HepG2 (cell line): ENCODE results near the gene GSAP.

ENCODE experiments used
- ATF2 ChIP-seq: sonication (generic); formaldehyde crosslinking; IDR thresholded peaks from 2 replicates; pipeline ENCODE4 v1.4.0; 2020; ENCODE audit warnings: missing genetic modification reagents
- GLI4 ChIP-seq: sonication (generic); formaldehyde crosslinking; IDR thresholded peaks from 2 replicates; pipeline ENCODE4 v1.5.1; 2020; ENCODE audit warnings: missing genetic modification reagents, mild to moderate bottlenecking, moderate library complexity, borderline replicate concordance
- MXD1 ChIP-seq: sonication (generic); formaldehyde crosslinking; IDR thresholded peaks from 2 replicates; pipeline ENCODE4 v1.4.0; 2020; ENCODE audit warnings: mild to moderate bottlenecking, missing genetic modification reagents
- POLR2AphosphoS5 ChIP-seq: IDR thresholded peaks from 2 replicates; pipeline ENCODE4 v1.6.1; 2012; ENCODE audit warnings: low read depth, low read length
- TAF1 ChIP-seq: sonication (generic); formaldehyde crosslinking; IDR thresholded peaks from 2 replicates; pipeline ENCODE4 v1.4.0; 2020; ENCODE audit warnings: missing genetic modification reagents
- TFAP4 ChIP-seq: sonication (generic); IDR thresholded peaks from 2 replicates; pipeline ENCODE4 v1.6.1; 2016; ENCODE audit warnings: low read depth, borderline replicate concordance
- ZFP82 ChIP-seq: sonication (generic); formaldehyde crosslinking; IDR thresholded peaks from 2 replicates; pipeline ENCODE4 v1.5.1; 2020; ENCODE audit warnings: mild to moderate bottlenecking, missing genetic modification reagents, borderline replicate concordance
- ZNF644 ChIP-seq: IDR thresholded peaks from 2 replicates; pipeline ENCODE4 v1.6.1; 2016; ENCODE audit warnings: low read depth
- TF ChIP-seq, protein P1 (sequence below): sonication (generic); formaldehyde crosslinking; IDR thresholded peaks from 2 replicates; pipeline ENCODE4 v1.5.0; 2020; ENCODE audit warnings: mild to moderate bottlenecking, missing genetic modification reagents, moderate library complexity

- no peak for TF ChIP-seq POLR2AphosphoS5
- TF ChIP-seq ZNF644 (CRISPR knock-in tag) = no peak
- no peak for TF ChIP-seq ATF2 (CRISPR knock-in tag)
- TF ChIP-seq, protein P1, sequence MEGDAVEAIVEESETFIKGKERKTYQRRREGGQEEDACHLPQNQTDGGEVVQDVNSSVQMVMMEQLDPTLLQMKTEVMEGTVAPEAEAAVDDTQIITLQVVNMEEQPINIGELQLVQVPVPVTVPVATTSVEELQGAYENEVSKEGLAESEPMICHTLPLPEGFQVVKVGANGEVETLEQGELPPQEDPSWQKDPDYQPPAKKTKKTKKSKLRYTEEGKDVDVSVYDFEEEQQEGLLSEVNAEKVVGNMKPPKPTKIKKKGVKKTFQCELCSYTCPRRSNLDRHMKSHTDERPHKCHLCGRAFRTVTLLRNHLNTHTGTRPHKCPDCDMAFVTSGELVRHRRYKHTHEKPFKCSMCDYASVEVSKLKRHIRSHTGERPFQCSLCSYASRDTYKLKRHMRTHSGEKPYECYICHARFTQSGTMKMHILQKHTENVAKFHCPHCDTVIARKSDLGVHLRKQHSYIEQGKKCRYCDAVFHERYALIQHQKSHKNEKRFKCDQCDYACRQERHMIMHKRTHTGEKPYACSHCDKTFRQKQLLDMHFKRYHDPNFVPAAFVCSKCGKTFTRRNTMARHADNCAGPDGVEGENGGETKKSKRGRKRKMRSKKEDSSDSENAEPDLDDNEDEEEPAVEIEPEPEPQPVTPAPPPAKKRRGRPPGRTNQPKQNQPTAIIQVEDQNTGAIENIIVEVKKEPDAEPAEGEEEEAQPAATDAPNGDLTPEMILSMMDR = no peak
- TF ChIP-seq TFAP4 = no peak
- TF ChIP-seq MXD1 (CRISPR knock-in tag) = no peak
- no peak for TF ChIP-seq TAF1 (CRISPR knock-in tag)
- no peak for TF ChIP-seq ZFP82 (CRISPR knock-in tag)
- no peak for TF ChIP-seq GLI4
Measured at GRCh38 chr7:77420986-77421672, 5.0 kb upstream of the GSAP start.
